ENCODE data around the gene RAB3B.
"Not testable (repeated sequence)": the region's sequence is repeated elsewhere in the genome, so short reads cannot be mapped to it uniquely, and the experiment has no call there.

The RAB3B gene

GRCh38 chr1:51875836-51876235 lies 114.7 kb downstream of the RAB3B start:
- in situ Hi-C loops (cut with MboI; ENCODE audit: low sequenced_read_pairs): no loop called here

GRCh38 chr1:51875291-51875772 lies 115.2 kb downstream of the RAB3B start:
- in situ Hi-C loops (cut with MboI; ENCODE audit: low sequenced_read_pairs): no loop called here

GRCh38 chr1:51873270-51873669 lies 117.2 kb downstream of the RAB3B start:
- in situ Hi-C loops (cut with MboI; ENCODE audit: low sequenced_read_pairs): not testable (repeated sequence)

GRCh38 chr1:51871351-51871975 lies 119.0 kb downstream of the RAB3B start:
- in situ Hi-C loops (cut with MboI; ENCODE audit: low sequenced_read_pairs): no loop called here

GRCh38 chr1:51870603-51871350 lies 119.7 kb downstream of the RAB3B start:
- in situ Hi-C loops (cut with MboI; ENCODE audit: low sequenced_read_pairs): no loop called here

GRCh38 chr1:51867479-51868232 lies 122.8 kb downstream of the RAB3B start:
- in situ Hi-C loops (cut with MboI; ENCODE audit: low sequenced_read_pairs): no loop called here

- in situ Hi-C loops (cut with MboI; ENCODE audit: low sequenced_read_pairs): no loop called here
Observed at GRCh38 chr1:51863384-51863783, 127.1 kb downstream of the RAB3B start.

- in situ Hi-C loops (cut with MboI; ENCODE audit: low sequenced_read_pairs): no loop called here
Observed at GRCh38 chr1:51861669-51862068, 128.8 kb downstream of the RAB3B start.

- in situ Hi-C loops (cut with MboI; ENCODE audit: low sequenced_read_pairs): no loop called here
Observed at GRCh38 chr1:51859735-51860134, 130.8 kb downstream of the RAB3B start.

- in situ Hi-C loops (cut with MboI; ENCODE audit: low sequenced_read_pairs): no loop called here
Observed at GRCh38 chr1:51859333-51859732, 131.2 kb downstream of the RAB3B start.

GRCh38 chr1:51858892-51859291 lies 131.6 kb downstream of the RAB3B start:
- in situ Hi-C loops (cut with MboI; ENCODE audit: low sequenced_read_pairs): no loop called here
